K562 (cell line): Measurements from ENCODE around the gene TTC5. TPM values are rescaled to one million over a fixed set of nuclear protein-coding genes. Genes with fewer than 3 reads are reported as not detected.

Experiments
- ARID1B ChIP-seq: fragments of 450-650 bp; IDR thresholded peaks from 2 replicates; pipeline ENCODE4 v1.6.1; 2016; ENCODE audit warnings: antibody characterized with exemption, mild to moderate bottlenecking, inconsistent platforms
- ATF7 ChIP-seq: fragments of 450-650 bp; IDR thresholded peaks from 2 replicates; pipeline ENCODE4 v1.7.1; 2014; ENCODE audit warnings: mild to moderate bottlenecking, moderate library complexity
- BHLHE40 ChIP-seq: IDR thresholded peaks from 2 replicates; pipeline ENCODE4 v1.6.1; 2011; ENCODE audit warnings: low read length, improper control_type of control experiment
- BRD4 ChIP-seq: fragments of 200-600 bp; sonication (generic); IDR thresholded peaks from 2 replicates; pipeline ENCODE4 v1.6.1; 2017; ENCODE audit warnings: inconsistent platforms
- CBX5 ChIP-seq: IDR thresholded peaks from 2 replicates; pipeline ENCODE4 v1.6.1; 2014; ENCODE audit warnings: low read depth, borderline replicate concordance
- EP400 ChIP-seq: fragments of 450-650 bp; IDR thresholded peaks from 2 replicates; pipeline ENCODE4 v1.6.1; 2017; ENCODE audit warnings: antibody characterized with exemption, mild to moderate bottlenecking, moderate library complexity
- FOXJ3 ChIP-seq: sonication (generic); formaldehyde crosslinking; IDR thresholded peaks from 2 replicates; pipeline ENCODE4 v1.4.0; 2020; ENCODE audit warnings: mild to moderate bottlenecking, missing genetic modification reagents
- HLTF ChIP-seq: fragments of 450-650 bp; IDR thresholded peaks from 2 replicates; pipeline ENCODE4 v1.6.1; 2016
- L3MBTL2 ChIP-seq: fragments of 450-650 bp; IDR thresholded peaks from 2 replicates; pipeline ENCODE4 v1.6.1; 2016; ENCODE audit warnings: mild to moderate bottlenecking, moderate library complexity
- LCOR ChIP-seq: sonication (generic); formaldehyde crosslinking; IDR thresholded peaks from 2 replicates; pipeline ENCODE4 v1.8.0; 2022; ENCODE audit warnings: mild to moderate bottlenecking, missing genetic modification reagents
- MYC ChIP-seq, 2 experiments: fragments of 250-450 bp in 1 of 2; sonication (Bioruptor Pico) in 1 of 2; IDR thresholded peaks; 2 replicates each; pipeline versions ENCODE4 v1.5.1 to v1.6.1; 2012 to 2021; ENCODE audit warnings: low read depth in 2 of 2, borderline replicate concordance in 1 of 2, improper control_type of control experiment in 1 of 2, low read length in 1 of 2, mild to moderate bottlenecking in 1 of 2, moderate library complexity in 1 of 2
- NFXL1 ChIP-seq: fragments of 450-650 bp; formaldehyde crosslinking; IDR thresholded peaks from 2 replicates; pipeline ENCODE4 v1.4.0; 2021; ENCODE audit warnings: mild to moderate bottlenecking
- NUFIP1 ChIP-seq: fragments of 450-650 bp; IDR thresholded peaks from 2 replicates; pipeline ENCODE4 v1.6.1; 2018; ENCODE audit not compliant: partially characterized antibody
- PCBP1 ChIP-seq: fragments of 200-400 bp; formaldehyde crosslinking; IDR thresholded peaks from 2 replicates; pipeline ENCODE4 v1.6.1; 2018; ENCODE audit warnings: mild to moderate bottlenecking, low read depth, low read length; ENCODE audit not compliant: poor library complexity, severe bottlenecking
- SLC30A9 ChIP-seq: fragments of 250-450 bp; sonication (Bioruptor Pico); IDR thresholded peaks from 2 replicates; pipeline ENCODE4 v1.8.0; 2022; ENCODE audit warnings: mild to moderate bottlenecking, moderate library complexity
- SMARCE1 ChIP-seq: fragments of 450-650 bp; IDR thresholded peaks from 2 replicates; pipeline ENCODE4 v1.7.1; 2016; ENCODE audit warnings: mild to moderate bottlenecking
- SMC3 ChIP-seq: conservative IDR thresholded peaks from 2 replicates; pipeline ENCODE4 v1.6.1; 2011; ENCODE audit warnings: low read depth, low read length, improper control_type of control experiment; ENCODE audit not compliant: insufficient read depth
- ZBTB1 ChIP-seq: sonication (generic); formaldehyde crosslinking; IDR thresholded peaks from 2 replicates; pipeline ENCODE4 v1.8.1; 2023; ENCODE audit warnings: missing genetic modification reagents, low read depth, mild to moderate bottlenecking, borderline replicate concordance
- ZNF23 ChIP-seq: fragments of 250-450 bp; sonication (Bioruptor Pico); IDR thresholded peaks from 2 replicates; pipeline ENCODE4 v1.4.0; 2020; ENCODE audit warnings: mild to moderate bottlenecking
- ZNF3 ChIP-seq: fragments of 250-450 bp; sonication (Bioruptor Pico); IDR thresholded peaks from 2 replicates; pipeline ENCODE4 v1.5.0; 2021; ENCODE audit warnings: mild to moderate bottlenecking, moderate library complexity
- ZNF551 ChIP-seq: fragments of 250-450 bp; sonication (Bioruptor Pico); IDR thresholded peaks from 2 replicates; pipeline ENCODE4 v1.5.0; 2021; ENCODE audit warnings: mild to moderate bottlenecking, moderate library complexity
- ZNF780A ChIP-seq: fragments of 250-450 bp; sonication (Bioruptor Pico); IDR thresholded peaks from 2 replicates; pipeline ENCODE4 v1.5.0; 2021; ENCODE audit warnings: mild to moderate bottlenecking
- polyA plus RNA-seq, 8 experiments: library from polyadenylated mRNA; depleted of rRNA in 4 of 8; stranded (reverse) in 5 of 8; unstranded in 3 of 8; fragments of >200 nt; fragmentation: Nextera tagmentation in 2 of 8; fragmentation: Illumina TruSeq in 1 of 8; extraction: Ambion mirVana in 2 of 8; extraction: Trizol in 1 of 8; gene quantifications; 2 replicates each; pipeline versions ENCODE4 v1.2.1 to v1.2.3, GENCODE V29; 2011 to 2014; ENCODE audit warnings: inconsistent platforms in 1 of 8, missing spikeins in 1 of 8
- total RNA-seq, 7 experiments: library from RNA; depleted of rRNA in 6 of 7; stranded (reverse); fragments of >200 nt in 6 of 7; fragmentation: Illumina TruSeq in 2 of 7; extraction: Trizol in 2 of 7; gene quantifications; 2 replicates each; pipeline versions ENCODE4 v1.2.1 to v1.2.3, GENCODE V29; 2011 to 2021; ENCODE audit warnings: low replicate concordance in 1 of 7
- TF ChIP-seq, protein P1 (sequence below): fragments of 450-650 bp; IDR thresholded peaks from 2 replicates; pipeline ENCODE4 v1.6.1; 2017; ENCODE audit warnings: antibody characterized with exemption, mild to moderate bottlenecking
- TF ChIP-seq, protein P2 (sequence below): fragments of 450-650 bp; IDR thresholded peaks from 2 replicates; pipeline ENCODE4 v1.6.1; 2016; ENCODE audit warnings: antibody characterized with exemption
- TF ChIP-seq, protein P3 (sequence below), 2 experiments: fragments of 250-450 bp in 1 of 2; fragments of 450-650 bp in 1 of 2; sonication (Bioruptor Pico) in 1 of 2; IDR thresholded peaks; 2 replicates each; pipeline versions ENCODE4 v1.6.1 to v1.8.0; 2016 to 2021; ENCODE audit warnings: mild to moderate bottlenecking in 2 of 2, moderate library complexity in 2 of 2, missing compliant biosample characterization in 1 of 2, missing genetic modification characterization in 1 of 2

TTC5 gene
- total and polyA plus RNA-seq, 9 of the 15 experiments (the other 6 are each of a cell fraction or from before 2014, with no cell fraction given) = 4.8 to 17.1 (median 7.5) TPM

DNA sequence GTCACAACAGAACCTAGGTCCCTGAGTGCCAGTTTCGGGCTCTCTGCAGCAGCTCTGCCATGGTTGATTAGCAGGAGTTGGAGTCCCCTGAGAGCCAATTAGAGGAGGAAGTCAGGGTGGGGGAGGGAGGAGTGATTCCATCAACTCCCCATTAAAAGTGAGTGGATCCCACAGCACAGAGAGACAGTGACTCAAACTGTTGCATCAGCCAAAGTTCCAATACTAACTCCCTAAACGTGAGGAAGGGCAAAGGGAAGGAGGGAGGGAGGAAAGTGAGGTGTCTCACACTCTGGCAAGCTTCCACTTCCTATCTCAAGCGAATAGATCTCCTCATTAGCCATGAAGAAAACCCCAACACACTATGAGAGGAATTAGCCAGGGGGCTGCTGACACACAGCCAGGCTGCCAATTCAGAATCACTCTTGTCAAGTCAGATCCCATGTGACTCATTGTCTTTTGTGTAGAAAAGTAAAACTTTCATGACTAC lies 43.1 kb downstream of the TTC5 start (continued):
- TF ChIP-seq, protein P1, sequence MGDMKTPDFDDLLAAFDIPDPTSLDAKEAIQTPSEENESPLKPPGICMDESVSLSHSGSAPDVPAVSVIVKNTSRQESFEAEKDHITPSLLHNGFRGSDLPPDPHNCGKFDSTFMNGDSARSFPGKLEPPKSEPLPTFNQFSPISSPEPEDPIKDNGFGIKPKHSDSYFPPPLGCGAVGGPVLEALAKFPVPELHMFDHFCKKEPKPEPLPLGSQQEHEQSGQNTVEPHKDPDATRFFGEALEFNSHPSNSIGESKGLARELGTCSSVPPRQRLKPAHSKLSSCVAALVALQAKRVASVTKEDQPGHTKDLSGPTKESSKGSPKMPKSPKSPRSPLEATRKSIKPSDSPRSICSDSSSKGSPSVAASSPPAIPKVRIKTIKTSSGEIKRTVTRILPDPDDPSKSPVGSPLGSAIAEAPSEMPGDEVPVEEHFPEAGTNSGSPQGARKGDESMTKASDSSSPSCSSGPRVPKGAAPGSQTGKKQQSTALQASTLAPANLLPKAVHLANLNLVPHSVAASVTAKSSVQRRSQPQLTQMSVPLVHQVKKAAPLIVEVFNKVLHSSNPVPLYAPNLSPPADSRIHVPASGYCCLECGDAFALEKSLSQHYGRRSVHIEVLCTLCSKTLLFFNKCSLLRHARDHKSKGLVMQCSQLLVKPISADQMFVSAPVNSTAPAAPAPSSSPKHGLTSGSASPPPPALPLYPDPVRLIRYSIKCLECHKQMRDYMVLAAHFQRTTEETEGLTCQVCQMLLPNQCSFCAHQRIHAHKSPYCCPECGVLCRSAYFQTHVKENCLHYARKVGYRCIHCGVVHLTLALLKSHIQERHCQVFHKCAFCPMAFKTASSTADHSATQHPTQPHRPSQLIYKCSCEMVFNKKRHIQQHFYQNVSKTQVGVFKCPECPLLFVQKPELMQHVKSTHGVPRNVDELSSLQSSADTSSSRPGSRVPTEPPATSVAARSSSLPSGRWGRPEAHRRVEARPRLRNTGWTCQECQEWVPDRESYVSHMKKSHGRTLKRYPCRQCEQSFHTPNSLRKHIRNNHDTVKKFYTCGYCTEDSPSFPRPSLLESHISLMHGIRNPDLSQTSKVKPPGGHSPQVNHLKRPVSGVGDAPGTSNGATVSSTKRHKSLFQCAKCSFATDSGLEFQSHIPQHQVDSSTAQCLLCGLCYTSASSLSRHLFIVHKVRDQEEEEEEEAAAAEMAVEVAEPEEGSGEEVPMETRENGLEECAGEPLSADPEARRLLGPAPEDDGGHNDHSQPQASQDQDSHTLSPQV = peak; percentile 45; the same call in 1 of the 2 replicates
- peak; percentile 65 for TF ChIP-seq ATF7
- TF ChIP-seq, protein P2, sequence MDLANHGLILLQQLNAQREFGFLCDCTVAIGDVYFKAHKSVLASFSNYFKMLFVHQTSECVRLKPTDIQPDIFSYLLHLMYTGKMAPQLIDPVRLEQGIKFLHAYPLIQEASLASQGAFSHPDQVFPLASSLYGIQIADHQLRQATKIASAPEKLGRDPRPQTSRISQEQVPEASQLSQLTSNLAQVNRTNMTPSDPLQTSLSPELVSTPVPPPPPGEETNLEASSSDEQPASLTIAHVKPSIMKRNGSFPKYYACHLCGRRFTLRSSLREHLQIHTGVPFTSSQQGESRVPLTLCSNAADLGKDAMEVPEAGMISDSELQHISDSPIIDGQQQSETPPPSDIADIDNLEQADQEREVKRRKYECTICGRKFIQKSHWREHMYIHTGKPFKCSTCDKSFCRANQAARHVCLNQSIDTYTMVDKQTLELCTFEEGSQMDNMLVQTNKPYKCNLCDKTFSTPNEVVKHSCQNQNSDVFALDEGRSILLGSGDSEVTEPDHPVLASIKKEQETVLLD = no peak
- no peak for TF ChIP-seq BRD4
- no peak for TF ChIP-seq SLC30A9 (CRISPR knock-in tag)
- TF ChIP-seq ZNF551 (CRISPR knock-in tag) = no peak
- no peak for TF ChIP-seq ZNF23 (CRISPR knock-in tag)
- no peak for TF ChIP-seq NFXL1 (CRISPR knock-in tag)
- no peak for TF ChIP-seq NUFIP1
- TF ChIP-seq PCBP1 = no peak
- no peak for TF ChIP-seq ZNF780A (CRISPR knock-in tag)
- TF ChIP-seq ZBTB1 (CRISPR knock-in tag) = no peak
- TF ChIP-seq MYC (IDR thresholded peaks at IDR 0.05; ENCODE audit: low read depth, low read length) = 0 out of 2 replicates have a peak, but pooled peaks have one; percentile 25
- TF ChIP-seq MYC (CRISPR knock-in tag; IDR thresholded peaks at IDR 0.05; ENCODE audit: borderline replicate concordance, low read depth) = no peak
- TF ChIP-seq CBX5 = no peak
- TF ChIP-seq SMC3 = no peak
- TF ChIP-seq, protein P3, sequence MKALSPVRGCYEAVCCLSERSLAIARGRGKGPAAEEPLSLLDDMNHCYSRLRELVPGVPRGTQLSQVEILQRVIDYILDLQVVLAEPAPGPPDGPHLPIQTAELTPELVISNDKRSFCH (CRISPR knock-in tag; IDR thresholded peaks at IDR 0.05) = no peak
- TF ChIP-seq, protein P3 (tag; IDR thresholded peaks at IDR 0.05) = 0 out of 2 replicates have a peak, but pooled peaks have one; percentile 61
- TF ChIP-seq ARID1B = peak; percentile 57; the same call in 1 of the 2 replicates
- peak; percentile 30 for TF ChIP-seq L3MBTL2
- peak; percentile 72 for TF ChIP-seq EP400
- TF ChIP-seq HLTF = no peak
- peak; percentile 92 for TF ChIP-seq BHLHE40
- TF ChIP-seq LCOR = no peak
- TF ChIP-seq FOXJ3 (CRISPR knock-in tag) = no peak
- TF ChIP-seq ZNF3 = no peak
- TF ChIP-seq SMARCE1 = peak; percentile 58; the same call in 1 of the 2 replicates
